GM21447 (cell line): Measurements from ENCODE around the gene SPTLC2.
"Not testable (repeated sequence)": the region's sequence is repeated elsewhere in the genome, so short reads cannot be mapped to it uniquely, and the experiment has no call there.

Experiments used
- ATAC-seq: cut with Tn5 transposase; IDR thresholded peaks from one replicate; pipeline ENCODE4 v1.9.1; 2021; ENCODE audit not compliant: unreplicated experiment

The SPTLC2 gene

GRCh38 chr14:77554207-77554606, 62.2 kb downstream of the SPTLC2 start:
- ATAC-seq, result peak; percentile 57

GRCh38 chr14:77549451-77549850, 67.0 kb downstream of the SPTLC2 start:
- ATAC-seq, result no peak

GRCh38 chr14:77547512-77548180, 68.8 kb downstream of the SPTLC2 start:
- ATAC-seq, result no peak

- not testable (repeated sequence) for ATAC-seq
Measured at GRCh38 chr14:77545171-77545570, 71.3 kb downstream of the SPTLC2 start.

GRCh38 chr14:77544571-77544970, 71.9 kb downstream of the SPTLC2 start:
- no peak for ATAC-seq

GRCh38 chr14:77543637-77544334, 72.7 kb downstream of the SPTLC2 start:
- no peak for ATAC-seq

GRCh38 chr14:77543240-77543551, 73.2 kb downstream of the SPTLC2 start:
- no peak for ATAC-seq

GRCh38 chr14:77542421-77543239, 73.8 kb downstream of the SPTLC2 start:
- ATAC-seq, result no peak

GRCh38 chr14:77541905-77542304, 74.5 kb downstream of the SPTLC2 start:
- ATAC-seq, result no peak

- ATAC-seq, result not testable (repeated sequence)
Measured at GRCh38 chr14:77536951-77537350, 79.5 kb downstream of the SPTLC2 start.

GRCh38 chr14:77531071-77531470, 85.4 kb downstream of the SPTLC2 start:
- ATAC-seq, result no peak

GRCh38 chr14:77529963-77530362, 86.5 kb downstream of the SPTLC2 start:
- ATAC-seq, result no peak

- ATAC-seq, result no peak
Measured at GRCh38 chr14:77529213-77529612, 87.2 kb downstream of the SPTLC2 start.

- ATAC-seq, result not testable (repeated sequence)
Measured at GRCh38 chr14:77528701-77529100, 87.7 kb downstream of the SPTLC2 start.

GRCh38 chr14:77526266-77526665, 90.2 kb downstream of the SPTLC2 start:
- no peak for ATAC-seq

GRCh38 chr14:77524536-77524935, 91.9 kb downstream of the SPTLC2 start:
- no peak for ATAC-seq

- ATAC-seq, result no peak
Measured at GRCh38 chr14:77523109-77523508, 93.3 kb downstream of the SPTLC2 start.

GRCh38 chr14:77520555-77520954, 95.9 kb downstream of the SPTLC2 start:
- ATAC-seq, result no peak

GRCh38 chr14:77516126-77516525, 100.3 kb downstream of the SPTLC2 start:
- no peak for ATAC-seq

- ATAC-seq, result no peak
Measured at GRCh38 chr14:77511486-77512162, 104.8 kb downstream of the SPTLC2 start.

- no peak for ATAC-seq
Measured at GRCh38 chr14:77509366-77509765, 107.1 kb downstream of the SPTLC2 start.
